K562 (cell line): ENCODE results near the gene MYO5C.

Experiments used
- EP300 ChIP-seq: IDR thresholded peaks from 2 replicates; pipeline ENCODE4 v1.6.1; 2012; ENCODE audit warnings: low read length, improper control_type of control experiment
- KDM5B ChIP-seq: fragments of 200-600 bp; sonication (generic); IDR thresholded peaks from 2 replicates; pipeline ENCODE4 v1.6.1; 2012; ENCODE audit warnings: low read depth, mild to moderate bottlenecking, moderate library complexity, low read length, control low read depth, inconsistent platforms; ENCODE audit not compliant: insufficient replicate concordance
- KLF1 ChIP-seq: fragments of 450-650 bp; IDR thresholded peaks from 2 replicates; pipeline ENCODE4 v1.6.1; 2016; ENCODE audit warnings: missing genetic modification characterization, missing compliant biosample characterization
- NR2C2 ChIP-seq, 2 experiments: fragments of 200-800 bp in 1 of 2; sonication (Bioruptor generic) in 1 of 2; sonication (generic) in 1 of 2; formaldehyde crosslinking in 1 of 2; IDR thresholded peaks; 2 replicates each; pipeline versions ENCODE4 v1.6.1 to v1.8.0; 2016 to 2022; ENCODE audit warnings: mild to moderate bottlenecking in 1 of 2, missing compliant biosample characterization in 1 of 2, missing genetic modification characterization in 1 of 2, missing genetic modification reagents in 1 of 2
- POLR2A ChIP-seq: fragments of 450-650 bp; conservative IDR thresholded peaks from 2 replicates; pipeline ENCODE4 v1.6.1; 2016
- REST ChIP-seq, 2 experiments: fragments of 450-650 bp; formaldehyde crosslinking in 1 of 2; IDR thresholded peaks; 2 replicates each; pipeline versions ENCODE4 v1.4.0 to v1.6.1; 2014 to 2020; ENCODE audit warnings: mild to moderate bottlenecking in 2 of 2, borderline replicate concordance in 1 of 2, low read depth in 1 of 2
- SAFB ChIP-seq: fragments of 200-400 bp; formaldehyde crosslinking; IDR thresholded peaks from 2 replicates; pipeline ENCODE4 v1.6.1; 2017; ENCODE audit warnings: low read depth, low read length, borderline replicate concordance
- TAF1 ChIP-seq: IDR thresholded peaks from 2 replicates; pipeline ENCODE4 v1.6.1; 2011; ENCODE audit warnings: mild to moderate bottlenecking, low read length, moderate library complexity; ENCODE audit not compliant: insufficient read depth, control insufficient read depth, severe bottlenecking; ENCODE audit errors: extremely low read depth
- TCF7 ChIP-seq: sonication (generic); IDR thresholded peaks from 2 replicates; pipeline ENCODE4 v1.6.1; 2016; ENCODE audit warnings: antibody characterized with exemption, borderline replicate concordance
- YY1 ChIP-seq, 3 experiments: IDR thresholded peaks; 2 replicates each; pipeline ENCODE4 v1.6.1; 2011; ENCODE audit warnings: low read length in 2 of 3, mild to moderate bottlenecking in 2 of 3, moderate library complexity in 2 of 3, borderline replicate concordance in 1 of 3, control low read depth in 1 of 3, low read depth in 1 of 3; ENCODE audit not compliant: insufficient read depth in 3 of 3, insufficient replicate concordance in 2 of 3, control insufficient read depth in 1 of 3, insufficient read length in 1 of 3; ENCODE audit errors: extremely low read depth in 1 of 3
- ZBTB7A ChIP-seq: IDR thresholded peaks from 2 replicates; pipeline ENCODE4 v1.6.1; 2011; ENCODE audit warnings: low read depth, mild to moderate bottlenecking, low read length, moderate library complexity, borderline replicate concordance; ENCODE audit not compliant: control insufficient read depth
- ZNF507 ChIP-seq: conservative IDR thresholded peaks from 2 replicates; pipeline ENCODE4 v1.6.1; 2017; ENCODE audit warnings: missing genetic modification characterization, missing compliant biosample characterization
- TF ChIP-seq, protein P1 (sequence below), 3 experiments: IDR thresholded peaks in 2 of 3; conservative IDR thresholded peaks in 1 of 3; 2 replicates each; pipeline ENCODE4 v1.5.1; 2011 to 2012; ENCODE audit warnings: low read length in 3 of 3, mild to moderate bottlenecking in 3 of 3, control low read depth in 2 of 3, improper control_type of control experiment in 1 of 3, inconsistent platforms in 1 of 3, low read depth in 1 of 3, mixed read lengths in 1 of 3, moderate library complexity in 1 of 3; ENCODE audit not compliant: insufficient read depth in 2 of 3

- TF ChIP-seq KLF1 (tag) (no peak), ZNF507 (tag) (no peak), POLR2A (no peak), TCF7 (no peak), YY1 (IDR thresholded peaks at IDR 0.05; ENCODE audit: borderline replicate concordance in 1 of 3, control insufficient read depth in 1 of 3, extremely low read depth in 1 of 3, insufficient read depth in 3 of 3, insufficient read length in 1 of 3, insufficient replicate concordance in 2 of 3, low read depth in 1 of 3, low read length in 2 of 3) (no peak), REST (IDR thresholded peaks at IDR 0.05; ENCODE audit: borderline replicate concordance) (no peak), REST (CRISPR knock-in tag; IDR thresholded peaks at IDR 0.05; ENCODE audit: low read depth) (no peak), ZBTB7A (no peak), EP300 (no peak), SAFB (no peak), TAF1 (no peak), KDM5B (no peak), NR2C2 (CRISPR knock-in tag; IDR thresholded peaks at IDR 0.05) (no peak), NR2C2 (tag; IDR thresholded peaks at IDR 0.05) (no peak)
- TF ChIP-seq, protein P1, sequence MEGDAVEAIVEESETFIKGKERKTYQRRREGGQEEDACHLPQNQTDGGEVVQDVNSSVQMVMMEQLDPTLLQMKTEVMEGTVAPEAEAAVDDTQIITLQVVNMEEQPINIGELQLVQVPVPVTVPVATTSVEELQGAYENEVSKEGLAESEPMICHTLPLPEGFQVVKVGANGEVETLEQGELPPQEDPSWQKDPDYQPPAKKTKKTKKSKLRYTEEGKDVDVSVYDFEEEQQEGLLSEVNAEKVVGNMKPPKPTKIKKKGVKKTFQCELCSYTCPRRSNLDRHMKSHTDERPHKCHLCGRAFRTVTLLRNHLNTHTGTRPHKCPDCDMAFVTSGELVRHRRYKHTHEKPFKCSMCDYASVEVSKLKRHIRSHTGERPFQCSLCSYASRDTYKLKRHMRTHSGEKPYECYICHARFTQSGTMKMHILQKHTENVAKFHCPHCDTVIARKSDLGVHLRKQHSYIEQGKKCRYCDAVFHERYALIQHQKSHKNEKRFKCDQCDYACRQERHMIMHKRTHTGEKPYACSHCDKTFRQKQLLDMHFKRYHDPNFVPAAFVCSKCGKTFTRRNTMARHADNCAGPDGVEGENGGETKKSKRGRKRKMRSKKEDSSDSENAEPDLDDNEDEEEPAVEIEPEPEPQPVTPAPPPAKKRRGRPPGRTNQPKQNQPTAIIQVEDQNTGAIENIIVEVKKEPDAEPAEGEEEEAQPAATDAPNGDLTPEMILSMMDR (IDR thresholded peaks at IDR 0.05 in 2 of 3, conservative IDR thresholded peaks at IDR 0.05 in 1 of 3; ENCODE audit: insufficient read depth in 2 of 3, low read depth in 1 of 3, low read length in 3 of 3), result no peak
Observed at GRCh38 chr15:52193321-52193720, 102.3 kb downstream of the MYO5C start.
